ENCODE results near the gene ZNF385C. TPM values are rescaled to one million over a fixed set of nuclear protein-coding genes. Genes with fewer than 3 reads are reported as not detected.
A peak's percentile ranks its signal among the peaks of the same experiment; 100 is the strongest.

Gene ZNF385C
- total and polyA plus RNA-seq, 2 donors (not counting 1 experiment from before 2014, with no cell fraction given): under 0.01 to 0.03 TPM

DNA sequence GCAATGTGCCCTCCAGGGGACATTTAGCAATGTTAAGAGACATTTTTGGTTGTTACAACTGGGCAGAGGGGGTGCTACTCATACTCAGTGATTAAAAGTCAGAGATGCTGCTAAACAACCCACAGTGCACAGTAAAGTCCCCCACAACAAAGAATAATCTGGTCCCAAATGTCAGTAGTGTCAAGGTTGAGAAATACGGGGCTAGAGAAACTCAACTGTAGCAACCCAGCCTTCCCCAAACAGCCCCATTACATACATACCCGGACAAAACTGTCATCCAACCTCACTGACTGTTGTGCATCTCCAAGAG is 101.5 kb downstream of the ZNF385C start:
- Histone ChIP-seq H3K36me3 (ENCODE audit: control insufficient read depth, insufficient read depth, low read length) (peaks cover 13% of the 10 kb centered on the region), H3K9ac (ENCODE audit: insufficient read depth, low read length) (no peak overlapping the region), H3K4me2 (ENCODE audit: extremely low read depth, insufficient read depth, low read length) (no peak overlapping the region), H3K27me3 (ENCODE audit: control insufficient read depth, insufficient read depth, low read length) (no peaks in the 10 kb centered on the region), H4K20me1 (ENCODE audit: control insufficient read depth, extremely low read depth, insufficient read depth, low read length) (no peaks in the 10 kb centered on the region), H3K4me3 (replicated peaks in 1 of 4; ENCODE audit: control extremely low read depth in 1 of 4, insufficient read depth in 1 of 4, low read depth in 3 of 4, low read length in 4 of 4) (no peak overlapping the region), H3K9me3 (ENCODE audit: control insufficient read depth, insufficient read depth, low read depth, low read length) (no peaks in the 10 kb centered on the region), H3K4me1 (ENCODE audit: control insufficient read depth, extremely low read depth, insufficient read depth, low read length) (no peaks in the 10 kb centered on the region), H3K27ac (ENCODE audit: insufficient read depth, low read length) (no peak overlapping the region), H2AFZ (ENCODE audit: low read length) (no peak overlapping the region), H3K79me2 (ENCODE audit: control insufficient read depth, insufficient read depth, low read length) (peaks cover 12% of the 10 kb centered on the region)
- no peak for TF ChIP-seq EZH2 (IDR thresholded peaks at IDR 0.05; ENCODE audit: low read length, missing control alignments)
- TF ChIP-seq, protein P1, sequence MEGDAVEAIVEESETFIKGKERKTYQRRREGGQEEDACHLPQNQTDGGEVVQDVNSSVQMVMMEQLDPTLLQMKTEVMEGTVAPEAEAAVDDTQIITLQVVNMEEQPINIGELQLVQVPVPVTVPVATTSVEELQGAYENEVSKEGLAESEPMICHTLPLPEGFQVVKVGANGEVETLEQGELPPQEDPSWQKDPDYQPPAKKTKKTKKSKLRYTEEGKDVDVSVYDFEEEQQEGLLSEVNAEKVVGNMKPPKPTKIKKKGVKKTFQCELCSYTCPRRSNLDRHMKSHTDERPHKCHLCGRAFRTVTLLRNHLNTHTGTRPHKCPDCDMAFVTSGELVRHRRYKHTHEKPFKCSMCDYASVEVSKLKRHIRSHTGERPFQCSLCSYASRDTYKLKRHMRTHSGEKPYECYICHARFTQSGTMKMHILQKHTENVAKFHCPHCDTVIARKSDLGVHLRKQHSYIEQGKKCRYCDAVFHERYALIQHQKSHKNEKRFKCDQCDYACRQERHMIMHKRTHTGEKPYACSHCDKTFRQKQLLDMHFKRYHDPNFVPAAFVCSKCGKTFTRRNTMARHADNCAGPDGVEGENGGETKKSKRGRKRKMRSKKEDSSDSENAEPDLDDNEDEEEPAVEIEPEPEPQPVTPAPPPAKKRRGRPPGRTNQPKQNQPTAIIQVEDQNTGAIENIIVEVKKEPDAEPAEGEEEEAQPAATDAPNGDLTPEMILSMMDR (conservative IDR thresholded peaks at IDR 0.05 in 1 of 2, IDR thresholded peaks at IDR 0.05 in 1 of 2; ENCODE audit: low read depth in 1 of 2, low read length in 2 of 2): no peak
- DNase-seq (ENCODE audit: low read depth in 2 of 2): no peak

DNA sequence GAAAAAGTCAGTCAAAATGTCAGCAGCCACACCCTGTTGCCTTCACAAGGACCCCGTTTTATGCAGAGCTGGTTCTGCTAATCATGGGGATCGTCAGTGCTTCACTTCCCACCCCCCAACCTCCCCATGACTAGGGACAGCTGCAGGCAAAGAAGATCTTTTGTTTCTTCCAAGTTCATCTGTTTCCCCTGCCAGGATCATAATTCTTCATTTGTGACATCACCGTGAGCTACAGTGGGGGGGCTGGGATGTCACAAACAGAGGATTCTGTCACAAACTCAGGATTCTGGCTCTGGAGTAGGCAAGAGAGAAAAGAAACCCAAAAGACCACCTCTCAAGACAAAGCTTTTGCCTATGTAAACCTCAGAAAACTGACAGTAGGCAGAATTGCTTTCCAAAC is 105.7 kb downstream of the ZNF385C start:
- H3K9ac ChIP-seq (ENCODE audit: insufficient read depth, low read length): no peak overlapping the region
- peak in 1 of 2 donors; percentile 32 for DNase-seq (ENCODE audit: low read depth in 2 of 2)
- no peaks in the 10 kb centered on the region for H3K9me3 ChIP-seq (ENCODE audit: control insufficient read depth, insufficient read depth, low read depth, low read length)
- H3K36me3 ChIP-seq (ENCODE audit: control insufficient read depth, insufficient read depth, low read length): peaks cover 15% of the 10 kb centered on the region
- no peak overlapping the region for H3K4me2 ChIP-seq (ENCODE audit: extremely low read depth, insufficient read depth, low read length)
- no peaks in the 10 kb centered on the region for H4K20me1 ChIP-seq (ENCODE audit: control insufficient read depth, extremely low read depth, insufficient read depth, low read length)
- H3K79me2 ChIP-seq (ENCODE audit: control insufficient read depth, insufficient read depth, low read length): no peaks in the 10 kb centered on the region
- no peaks in the 10 kb centered on the region for H3K4me1 ChIP-seq (ENCODE audit: control insufficient read depth, extremely low read depth, insufficient read depth, low read length)
- H3K27ac ChIP-seq (ENCODE audit: insufficient read depth, low read length): no peak overlapping the region
- no peak overlapping the region for H3K4me3 ChIP-seq (replicated peaks in 1 of 4; ENCODE audit: control extremely low read depth in 1 of 4, insufficient read depth in 1 of 4, low read depth in 3 of 4, low read length in 4 of 4)
- TF ChIP-seq EZH2 (IDR thresholded peaks at IDR 0.05; ENCODE audit: low read length, missing control alignments): no peak
- TF ChIP-seq, protein P1 (conservative IDR thresholded peaks at IDR 0.05 in 1 of 2, IDR thresholded peaks at IDR 0.05 in 1 of 2; ENCODE audit: low read depth in 1 of 2, low read length in 2 of 2): no peak
- H3K27me3 ChIP-seq (ENCODE audit: control insufficient read depth, insufficient read depth, low read length): no peaks in the 10 kb centered on the region
- no peak overlapping the region for H2AFZ ChIP-seq (ENCODE audit: low read length)

DNA sequence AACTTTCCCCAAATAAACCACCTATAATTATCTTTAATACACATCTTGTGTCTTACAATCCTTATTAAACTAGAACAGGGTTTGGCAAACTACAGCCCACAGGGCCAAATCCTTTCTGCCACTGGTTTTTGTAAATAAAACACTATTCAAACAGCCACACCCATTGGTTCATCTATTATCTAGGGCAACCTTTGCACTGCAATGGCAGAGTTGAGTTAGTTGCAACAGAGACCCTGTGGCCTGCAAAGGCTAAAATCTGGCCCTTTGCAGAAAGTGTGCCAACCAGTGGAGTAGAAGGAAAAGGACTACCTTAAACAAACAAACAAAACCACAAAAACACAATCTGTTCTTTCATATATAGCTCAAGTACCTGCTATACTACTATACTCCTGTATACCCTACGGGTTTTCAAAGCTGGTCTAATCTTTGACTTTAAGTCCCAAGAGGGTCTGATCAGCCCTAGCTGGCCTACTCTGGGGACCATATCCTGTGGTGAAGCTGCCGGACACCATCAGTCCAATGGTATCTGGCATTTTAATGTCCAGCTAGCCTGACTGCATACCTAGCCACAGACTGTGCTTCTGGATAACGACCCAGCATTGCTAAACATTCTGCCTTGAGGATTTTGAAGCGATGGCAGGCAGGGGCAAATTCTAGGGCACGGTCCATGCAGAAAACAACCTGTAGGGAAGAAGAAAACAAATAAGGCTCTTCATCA is 108.4 kb downstream of the ZNF385C start:
- Histone ChIP-seq H3K9me3 (ENCODE audit: control insufficient read depth, insufficient read depth, low read depth, low read length) (no peaks in the 10 kb centered on the region), H3K79me2 (ENCODE audit: control insufficient read depth, insufficient read depth, low read length) (no peaks in the 10 kb centered on the region), H3K4me2 (ENCODE audit: extremely low read depth, insufficient read depth, low read length) (no peak overlapping the region), H3K27me3 (ENCODE audit: control insufficient read depth, insufficient read depth, low read length) (no peaks in the 10 kb centered on the region), H3K27ac (ENCODE audit: insufficient read depth, low read length) (no peak overlapping the region), H3K4me3 (replicated peaks in 1 of 4; ENCODE audit: control extremely low read depth in 1 of 4, insufficient read depth in 1 of 4, low read depth in 3 of 4, low read length in 4 of 4) (no peak overlapping the region), H3K4me1 (ENCODE audit: control insufficient read depth, extremely low read depth, insufficient read depth, low read length) (no peaks in the 10 kb centered on the region), H2AFZ (ENCODE audit: low read length) (no peak overlapping the region), H3K36me3 (ENCODE audit: control insufficient read depth, insufficient read depth, low read length) (peaks cover 9% of the 10 kb centered on the region), H3K9ac (ENCODE audit: insufficient read depth, low read length) (no peak overlapping the region), H4K20me1 (ENCODE audit: control insufficient read depth, extremely low read depth, insufficient read depth, low read length) (no peaks in the 10 kb centered on the region)
- TF ChIP-seq, protein P1 (conservative IDR thresholded peaks at IDR 0.05 in 1 of 2, IDR thresholded peaks at IDR 0.05 in 1 of 2; ENCODE audit: low read depth in 1 of 2, low read length in 2 of 2): no peak
- TF ChIP-seq EZH2 (IDR thresholded peaks at IDR 0.05; ENCODE audit: low read length, missing control alignments): no peak
- DNase-seq (ENCODE audit: low read depth in 2 of 2): no peak
